Middle frontal gyrus (tissue), 1 donor: ENCODE measurements around the gene KBTBD13.
"Not testable (repeated sequence)": the region's sequence is repeated elsewhere in the genome, so short reads cannot be mapped to it uniquely, and the experiment has no call there.

Experiments used
- DNase-seq: peaks from one replicate; pipeline ENCODE4 v3.0.0-alpha.2; 2015; ENCODE audit warnings: low spot score; ENCODE audit errors: extremely low spot score

The KBTBD13 gene

GRCh38 chr15:65087873-65088642 is 11.5 kb downstream of the KBTBD13 start:
- no peak for DNase-seq

- no peak for DNase-seq
Observed at GRCh38 chr15:65088643-65089021, 12.1 kb downstream of the KBTBD13 start.

GRCh38 chr15:65089206-65089824 is 12.8 kb downstream of the KBTBD13 start:
- no peak for DNase-seq

- DNase-seq, result no peak
Observed at GRCh38 chr15:65091946-65092770, 15.6 kb downstream of the KBTBD13 start.

GRCh38 chr15:65092911-65093792 is 16.6 kb downstream of the KBTBD13 start:
- DNase-seq, result no peak

GRCh38 chr15:65093793-65094170 is 17.2 kb downstream of the KBTBD13 start:
- DNase-seq, result not testable (repeated sequence)

GRCh38 chr15:65094294-65094995 is 17.9 kb downstream of the KBTBD13 start:
- DNase-seq, result no peak

GRCh38 chr15:65095011-65095746 is 18.6 kb downstream of the KBTBD13 start:
- DNase-seq, result no peak

GRCh38 chr15:65095747-65096104 is 19.2 kb downstream of the KBTBD13 start:
- DNase-seq, result no peak

GRCh38 chr15:65096481-65097385 is 20.2 kb downstream of the KBTBD13 start:
- no peak for DNase-seq

GRCh38 chr15:65097651-65098263 is 21.2 kb downstream of the KBTBD13 start:
- no peak for DNase-seq

- no peak for DNase-seq
Observed at GRCh38 chr15:65099336-65099735, 22.8 kb downstream of the KBTBD13 start.

- DNase-seq, result not testable (repeated sequence)
Observed at GRCh38 chr15:65099801-65100200, 23.3 kb downstream of the KBTBD13 start.

GRCh38 chr15:65100442-65100841 is 23.9 kb downstream of the KBTBD13 start:
- no peak for DNase-seq

GRCh38 chr15:65101411-65101890 is 24.9 kb downstream of the KBTBD13 start:
- DNase-seq, result peak; percentile 64

- DNase-seq, result no peak
Observed at GRCh38 chr15:65101891-65102708, 25.6 kb downstream of the KBTBD13 start.

- no peak for DNase-seq
Observed at GRCh38 chr15:65102912-65103311, 26.4 kb downstream of the KBTBD13 start.
